Endothelial cell of umbilical vein (primary cell): Measurements from ENCODE around the gene OR14A16. TPM values are rescaled to one million over a fixed set of nuclear protein-coding genes. Genes with fewer than 3 reads are reported as not detected.

Experiments used
- BruUV-seq: library from RNA; stranded (reverse); fragments of 400-500 nt; replicated peaks from 2 replicates; lab custom pipeline; 2021; lab: Mats Ljungman, UMichigan
- CTCF ChIA-PET: fragments of 300-600, 350-600 bp; sonication (Branson Sonifier 250); formaldehyde crosslinking; loops from one replicate; lab custom pipeline; 2021; ENCODE audit warnings: antibody characterized with exemption, inconsistent platforms; lab: Charles Lee
- POLR2A ChIA-PET: fragments of 300-600, 350-600 bp; sonication (Branson Sonifier 250); formaldehyde crosslinking; loops from one replicate; lab custom pipeline; 2021; ENCODE audit warnings: antibody characterized with exemption, inconsistent platforms; lab: Charles Lee
- DNase-seq: peaks from one replicate; pipeline ENCODE4 v3.0.0-alpha.2; 2011; ENCODE audit warnings: low read depth, low spot score
- FAIRE-seq: peaks from 2 replicates; lab custom pipeline; 2011; peaks lifted over from hg19 to GRCh38; lab: Jason Lieb, UNC
- H2AFZ ChIP-seq: 2 replicates; pipeline ENCODE4 v1.6.0; 2012; ENCODE audit warnings: low read depth, low read length, control low read depth, inconsistent platforms
- H3K27ac ChIP-seq: 2 replicates; pipeline ENCODE4 v1.5.1; 2011; ENCODE audit warnings: low read depth, mild to moderate bottlenecking, control low read depth, low read length, moderate library complexity; ENCODE audit not compliant: insufficient read depth
- H3K27me3 ChIP-seq, 2 experiments: 2 replicates each; pipeline versions ENCODE4 v1.6.0 to v1.6.1; 2011; ENCODE audit warnings: low read length in 2 of 2, mixed read lengths in 1 of 2; ENCODE audit not compliant: control insufficient read depth in 2 of 2, insufficient read depth in 2 of 2
- H3K36me3 ChIP-seq, 2 experiments: 2 replicates in 1 of 2; 3 replicates in 1 of 2; pipeline ENCODE4 v1.5.1; 2011; ENCODE audit warnings: low read length in 2 of 2, mild to moderate bottlenecking in 1 of 2, moderate library complexity in 1 of 2; ENCODE audit not compliant: control insufficient read depth in 2 of 2, insufficient read depth in 2 of 2; ENCODE audit errors: extremely low read depth in 1 of 2
- H3K4me1 ChIP-seq: 3 replicates; pipeline ENCODE4 v1.5.1; 2011; ENCODE audit warnings: mild to moderate bottlenecking, low read length; ENCODE audit not compliant: control insufficient read depth, insufficient read depth; ENCODE audit errors: extremely low read depth
- H3K4me2 ChIP-seq: 2 replicates; pipeline ENCODE4 v1.6.1; 2011; ENCODE audit warnings: low read length, control low read depth, mixed read lengths; ENCODE audit not compliant: insufficient read depth
- H3K4me3 ChIP-seq, 3 experiments: fragments of 200-600 bp in 1 of 3; sonication (generic), shearing (Covaris generic) in 1 of 3; replicated peaks in 1 of 3; 2 replicates each; pipeline ENCODE4 v1.5.1; 2011 to 2016; ENCODE audit warnings: control low read depth in 3 of 3, low read length in 3 of 3, mild to moderate bottlenecking in 2 of 3, inconsistent platforms in 1 of 3, low read depth in 1 of 3, moderate library complexity in 1 of 3; ENCODE audit not compliant: insufficient read depth in 1 of 3
- H3K79me2 ChIP-seq: 2 replicates; pipeline ENCODE4 v1.6.0; 2012; ENCODE audit warnings: low read length, inconsistent platforms; ENCODE audit not compliant: control insufficient read depth, insufficient read depth
- H3K9ac ChIP-seq: replicated peaks from 2 replicates; pipeline ENCODE3; 2011; ENCODE audit warnings: low read length, control low read depth; ENCODE audit not compliant: insufficient read depth; ENCODE audit errors: extremely low read depth
- H3K9me1 ChIP-seq: replicated peaks from 3 replicates; pipeline ENCODE4 v1.6.0; 2011; ENCODE audit warnings: mild to moderate bottlenecking, low read length; ENCODE audit not compliant: control insufficient read depth, insufficient read depth; ENCODE audit errors: extremely low read depth
- H3K9me3 ChIP-seq: replicated peaks from 2 replicates; pipeline ENCODE4 v1.5.1; 2012; ENCODE audit warnings: low read length, inconsistent platforms; ENCODE audit not compliant: control insufficient read depth, insufficient read depth
- H4K20me1 ChIP-seq: replicated peaks from 2 replicates; pipeline ENCODE3; 2011; ENCODE audit warnings: mild to moderate bottlenecking, low read length; ENCODE audit not compliant: control insufficient read depth, insufficient read depth; ENCODE audit errors: extremely low read depth
- CTCF ChIP-seq, 2 donors: IDR thresholded peaks; 1 replicate in 1 of 2; 2 replicates in 1 of 2; pipeline ENCODE4 v1.5.1; 2011; ENCODE audit warnings: low read length in 2 of 2, mild to moderate bottlenecking in 2 of 2, moderate library complexity in 2 of 2, control low read depth in 1 of 2, inconsistent platforms in 1 of 2, low read depth in 1 of 2; ENCODE audit not compliant: insufficient read depth in 1 of 2; ENCODE audit errors: extremely low read depth in 1 of 2
- EZH2 ChIP-seq: IDR thresholded peaks from 2 replicates; pipeline ENCODE4 v1.6.1; 2012; ENCODE audit warnings: borderline replicate concordance, low read depth, mild to moderate bottlenecking, moderate library complexity, low read length, inconsistent platforms; ENCODE audit not compliant: severe bottlenecking
- FOS ChIP-seq: IDR thresholded peaks from 2 replicates; pipeline ENCODE4 v1.6.1; 2011; ENCODE audit warnings: mild to moderate bottlenecking, low read length, moderate library complexity, borderline replicate concordance; ENCODE audit not compliant: insufficient read depth
- GATA2 ChIP-seq: IDR thresholded peaks from 2 replicates; pipeline ENCODE4 v1.7.0; 2011; ENCODE audit warnings: low read depth, mild to moderate bottlenecking, moderate library complexity, mixed read lengths, low read length; ENCODE audit not compliant: insufficient read length, insufficient read depth
- JUN ChIP-seq: IDR thresholded peaks from 2 replicates; pipeline ENCODE4 v1.6.1; 2011; ENCODE audit warnings: borderline replicate concordance, low read depth; ENCODE audit not compliant: insufficient read length, insufficient read depth
- MAX ChIP-seq: IDR thresholded peaks from 2 replicates; pipeline ENCODE4 v1.6.1; 2011; ENCODE audit not compliant: insufficient read depth, insufficient read length
- MYC ChIP-seq: IDR thresholded peaks from one replicate; pipeline ENCODE4 v1.6.1; 2011; ENCODE audit warnings: mild to moderate bottlenecking, low read depth, low read length
- POLR2A ChIP-seq: IDR thresholded peaks from 2 replicates; pipeline ENCODE4 v1.6.1; 2012; ENCODE audit warnings: low read depth, mild to moderate bottlenecking, control low read depth, low read length
- POLR2AphosphoS5 ChIP-seq: IDR thresholded peaks from 2 replicates; pipeline ENCODE4 v1.6.1; 2012; ENCODE audit warnings: low read depth, mild to moderate bottlenecking, control low read depth, low read length, moderate library complexity; ENCODE audit not compliant: insufficient read depth
- dilution Hi-C: fragments of 300-500 bp; cut with MboI; formaldehyde crosslinking; loops from one replicate; pipeline ENCODE4 v1.15.0; 2019; ENCODE audit warnings: low sequenced_read_pairs; ENCODE audit not compliant: extremely low pct_ligation_motif_present
- intact Hi-C: fragments of 100-400 bp; cut with micrococcal nuclease; formaldehyde crosslinking; loops from one replicate; pipeline ENCODE4 v1.10.0; 2022
- polyA plus RNA-seq, 4 experiments: library from polyadenylated mRNA; depleted of rRNA in 3 of 4; stranded (reverse) in 3 of 4; unstranded in 1 of 4; fragments of >200 nt; gene quantifications; 2 replicates each; pipeline versions ENCODE4 v1.2.1 to v1.2.3, GENCODE V29; 2011 to 2012; ENCODE audit warnings: missing spikeins in 1 of 4
- total RNA-seq: library from RNA; stranded (reverse); gene quantifications from 2 replicates; pipeline ENCODE4 v1.2.3, GENCODE V29; 2021

OR14A16 gene
- total and polyA plus RNA-seq, 2 donors (not counting 3 experiments of a cell fraction or from before 2014, with no cell fraction given) = not detected

GRCh38 chr1:247849616-247850015 is 25.7 kb upstream of the OR14A16 start:
- Histone ChIP-seq H3K4me1 (no peaks in the 10 kb centered on the region), H3K79me2 (no peaks in the 10 kb centered on the region), H4K20me1 (no peaks in the 10 kb centered on the region), H3K36me3 (no peaks in the 10 kb centered on the region), H3K4me2 (no peak overlapping the region), H2AFZ (no peak overlapping the region), H3K9me3 (no peaks in the 10 kb centered on the region), H3K27ac (no peak overlapping the region), H3K9ac (no peak overlapping the region), H3K9me1 (no peaks in the 10 kb centered on the region), H3K27me3 (no peaks in the 10 kb centered on the region), H3K4me3 (no peak overlapping the region)
- ChIA-PET CTCF (no interaction called here), POLR2A (no interaction called here)
- FAIRE-seq (no peak), DNase-seq (no peak)
- TF ChIP-seq POLR2AphosphoS5 (no peak), FOS (no peak), JUN (no peak), CTCF (IDR thresholded peaks at IDR 0.05; ENCODE audit: extremely low read depth in 1 of 2, insufficient read depth in 1 of 2, low read depth in 1 of 2, low read length in 2 of 2) (no peak), MAX (no peak), POLR2A (no peak), EZH2 (no peak), GATA2 (no peak), MYC (no peak)
- dilution Hi-C loops = no loop called here
- no TSS peak for BruUV-seq
- intact Hi-C loops = no loop called here
